Smooth muscle cell (in vitro differentiated cells): ENCODE measurements around the gene IL9R. TPM values are rescaled to one million over a fixed set of nuclear protein-coding genes. Genes with fewer than 3 reads are reported as not detected.
"Not testable (repeated sequence)": the region's sequence is repeated elsewhere in the genome, so short reads cannot be mapped to it uniquely, and the experiment has no call there.

Experiments used
- DNase-seq: peaks from one replicate; lab custom pipeline; 2025; ENCODE audit not compliant: unreplicated experiment; lab: John Stamatoyannopoulos, UW
- H2AFZ ChIP-seq: fragments of 200-600 bp; sonication (generic); 2 replicates; pipeline ENCODE4 v1.6.0; 2016; ENCODE audit warnings: antibody characterized with exemption, low read depth, mild to moderate bottlenecking
- H3F3A ChIP-seq: fragments of 200-600 bp; sonication (generic); 2 replicates; pipeline ENCODE4 v1.6.0; 2017; ENCODE audit warnings: antibody characterized with exemption, low read depth
- H3K27ac ChIP-seq: fragments of 200-600 bp; sonication (generic); 2 replicates; pipeline ENCODE4 v1.5.1; 2016; ENCODE audit warnings: low read depth, mild to moderate bottlenecking
- H3K27me3 ChIP-seq: fragments of 200-600 bp; sonication (generic); 2 replicates; pipeline ENCODE4 v1.6.1; 2016; ENCODE audit warnings: low read depth, mild to moderate bottlenecking
- H3K36me3 ChIP-seq: fragments of 200-600 bp; sonication (generic); 2 replicates; pipeline ENCODE4 v1.5.1; 2016; ENCODE audit warnings: low read depth
- H3K4me1 ChIP-seq: fragments of 200-600 bp; sonication (generic); 2 replicates; pipeline ENCODE4 v1.5.1; 2016; ENCODE audit warnings: low read depth
- H3K4me2 ChIP-seq: fragments of 200-600 bp; sonication (generic); 2 replicates; pipeline ENCODE4 v1.6.0; 2016; ENCODE audit warnings: mild to moderate bottlenecking
- H3K4me3 ChIP-seq: fragments of 200-600 bp; sonication (generic); 2 replicates; pipeline ENCODE4 v1.5.1; 2016; ENCODE audit warnings: mild to moderate bottlenecking
- H3K79me2 ChIP-seq: fragments of 200-600 bp; sonication (generic); 2 replicates; pipeline ENCODE4 v1.6.0; 2016; ENCODE audit warnings: low read depth, mild to moderate bottlenecking
- H3K9ac ChIP-seq: fragments of 200-600 bp; sonication (generic); 2 replicates; pipeline ENCODE4 v1.6.0; 2016; ENCODE audit warnings: low read depth
- H3K9me3 ChIP-seq: fragments of 200-600 bp; sonication (generic); replicated peaks from 2 replicates; pipeline ENCODE4 v1.5.1; 2016; ENCODE audit warnings: low read depth
- H4K20me1 ChIP-seq: fragments of 200-600 bp; sonication (generic); 2 replicates; pipeline ENCODE4 v1.6.0; 2016; ENCODE audit warnings: low read depth
- CTCF ChIP-seq: fragments of 200-600 bp; sonication (generic); IDR thresholded peaks from 2 replicates; pipeline ENCODE4 v1.5.1; 2017; ENCODE audit warnings: borderline replicate concordance, mild to moderate bottlenecking, antibody characterized with exemption; ENCODE audit not compliant: insufficient read depth, poor library complexity, severe bottlenecking
- WGBS: methylation state at CpG from one replicate; pipeline ENCODE4 v1.1.7; 2016; ENCODE audit warnings: low lambda C conversion rate; 5-methylcytosine and 5-hydroxymethylcytosine counted together
- polyA plus RNA-seq: library from polyadenylated mRNA; unstranded; fragments of >200 nt; fragmentation: Nextera tagmentation; extraction: Ambion mirVana; gene quantifications from 2 replicates; pipeline ENCODE4 v1.2.1, GENCODE V29; 2016
- total RNA-seq: library from RNA; depleted of rRNA; stranded (reverse); fragments of >200 nt; gene quantifications from 2 replicates; pipeline ENCODE4 v1.2.3, GENCODE V29; 2014

IL9R gene
- total and polyA plus RNA-seq, 2 experiments from 2014 or later: 0.13 TPM; not detected in 1

GRCh38 chrX:155985208-155985607, 12.3 kb upstream of the IL9R start:
- WGBS: 62% methylated on average over 2 of the region's 2 CpGs

GRCh38 chrX:155986995-155987394, 10.5 kb upstream of the IL9R start:
- H3K27me3 ChIP-seq, H3K4me1 ChIP-seq: not testable (repeated sequence)
- WGBS: 32% methylated on average over 2 of the region's 2 CpGs

More at GRCh38 chrX:155985208-155985607, 12.3 kb upstream of the IL9R start:
- no peak overlapping the region for H3K27ac ChIP-seq
- H2AFZ ChIP-seq: no peak overlapping the region
- no peaks in the 10 kb centered on the region for H3K79me2 ChIP-seq
- H3K4me3 ChIP-seq: no peak overlapping the region
- no peaks in the 10 kb centered on the region for H3K4me1 ChIP-seq
- H3K27me3 ChIP-seq: no peaks in the 10 kb centered on the region
- H4K20me1 ChIP-seq: no peaks in the 10 kb centered on the region
- H3K9ac ChIP-seq: no peak overlapping the region
- TF ChIP-seq CTCF: no peak
- no peaks in the 10 kb centered on the region for H3K36me3 ChIP-seq
- DNase-seq: no peak
- no peaks in the 10 kb centered on the region for H3F3A ChIP-seq
- H3K4me2 ChIP-seq: no peak overlapping the region
- peaks cover 4% of the 10 kb centered on the region for H3K9me3 ChIP-seq

GRCh38 chrX:155988859-155989258, 8.6 kb upstream of the IL9R start:
- Histone ChIP-seq H3K27me3 (no peaks in the 10 kb centered on the region), H3K9ac (no peak overlapping the region), H2AFZ (no peak overlapping the region), H3K79me2 (no peaks in the 10 kb centered on the region), H3K27ac (no peak overlapping the region), H3K4me1 (no peaks in the 10 kb centered on the region), H3K4me3 (no peak overlapping the region), H4K20me1 (no peaks in the 10 kb centered on the region), H3K4me2 (no peak overlapping the region), H3F3A (no peaks in the 10 kb centered on the region), H3K9me3 (peaks cover under 1% of the 10 kb centered on the region), H3K36me3 (no peaks in the 10 kb centered on the region)
- DNase-seq: no peak
- no peak for TF ChIP-seq CTCF
- WGBS: 61% methylated on average over 4 of the region's 4 CpGs

More at GRCh38 chrX:155986995-155987394, 10.5 kb upstream of the IL9R start:
- not testable (repeated sequence) for H3K9me3 ChIP-seq, H4K20me1 ChIP-seq, H3K4me2 ChIP-seq, DNase-seq, H3K27ac ChIP-seq, H3K79me2 ChIP-seq, H3K4me3 ChIP-seq, H3K9ac ChIP-seq, H2AFZ ChIP-seq, H3K36me3 ChIP-seq, H3F3A ChIP-seq

GRCh38 chrX:155993421-155993820, 4.1 kb upstream of the IL9R start:
- H3K27ac ChIP-seq: no peak overlapping the region
- no peak overlapping the region for H3K4me3 ChIP-seq
- H3K27me3 ChIP-seq: no peaks in the 10 kb centered on the region
- no peaks in the 10 kb centered on the region for H3F3A ChIP-seq
- H3K4me2 ChIP-seq: no peak overlapping the region
- no peaks in the 10 kb centered on the region for H4K20me1 ChIP-seq
- no peak for DNase-seq
- no peak overlapping the region for H2AFZ ChIP-seq
- TF ChIP-seq CTCF: no peak
- no peak overlapping the region for H3K9ac ChIP-seq
- H3K79me2 ChIP-seq: no peaks in the 10 kb centered on the region
- 30% methylated on average over 2 of the region's 2 CpGs for WGBS
- no peaks in the 10 kb centered on the region for H3K4me1 ChIP-seq
- H3K36me3 ChIP-seq: no peaks in the 10 kb centered on the region
- no peaks in the 10 kb centered on the region for H3K9me3 ChIP-seq
